GM12875 (cell line): ENCODE results near the gene A1BG.
A peak's percentile ranks its signal among the peaks of the same experiment; 100 is the strongest.
"Not testable (repeated sequence)": the region's sequence is repeated elsewhere in the genome, so short reads cannot be mapped to it uniquely, and the experiment has no call there.

Source experiments
- H3K4me3 ChIP-seq: one replicate; pipeline ENCODE4 v1.5.1; 2011; ENCODE audit warnings: low read depth, low read length, control low read depth
- TF ChIP-seq, protein P1 (sequence below): IDR thresholded peaks from 2 replicates; pipeline ENCODE4 v1.5.1; 2011; ENCODE audit warnings: low read depth, mild to moderate bottlenecking, control low read depth, inconsistent platforms, low read length, moderate library complexity, borderline replicate concordance; ENCODE audit not compliant: insufficient read depth

Gene A1BG

DNA sequence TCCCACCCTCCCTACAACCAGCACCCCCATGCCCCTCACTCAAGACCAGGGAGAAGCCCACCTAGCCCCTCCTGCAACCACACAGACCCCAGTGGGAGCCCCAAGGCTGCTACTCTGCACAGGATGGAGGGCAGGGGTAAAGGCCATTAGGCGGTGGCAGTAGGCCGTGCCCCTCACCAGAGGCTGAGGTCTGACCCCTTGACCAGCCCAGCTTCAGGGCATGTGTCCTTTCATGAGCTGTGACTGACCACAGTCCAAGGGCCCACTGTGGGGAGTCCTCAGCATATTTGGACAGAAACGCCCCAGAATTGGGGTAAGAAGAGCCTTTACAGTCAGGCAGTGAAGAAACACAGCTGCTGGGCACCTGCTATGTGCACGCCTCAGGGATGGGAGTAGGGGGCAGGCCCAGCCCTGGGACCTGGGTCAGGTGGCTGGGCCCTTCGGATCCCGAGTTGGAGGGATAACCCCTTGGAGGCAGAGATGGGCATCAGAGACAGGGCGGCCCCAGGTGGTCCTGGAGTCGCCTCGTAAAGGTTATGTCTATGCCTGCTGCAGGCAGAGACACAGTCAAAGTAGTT, 32.1 kb upstream of the A1BG start:
- TF ChIP-seq, protein P1, sequence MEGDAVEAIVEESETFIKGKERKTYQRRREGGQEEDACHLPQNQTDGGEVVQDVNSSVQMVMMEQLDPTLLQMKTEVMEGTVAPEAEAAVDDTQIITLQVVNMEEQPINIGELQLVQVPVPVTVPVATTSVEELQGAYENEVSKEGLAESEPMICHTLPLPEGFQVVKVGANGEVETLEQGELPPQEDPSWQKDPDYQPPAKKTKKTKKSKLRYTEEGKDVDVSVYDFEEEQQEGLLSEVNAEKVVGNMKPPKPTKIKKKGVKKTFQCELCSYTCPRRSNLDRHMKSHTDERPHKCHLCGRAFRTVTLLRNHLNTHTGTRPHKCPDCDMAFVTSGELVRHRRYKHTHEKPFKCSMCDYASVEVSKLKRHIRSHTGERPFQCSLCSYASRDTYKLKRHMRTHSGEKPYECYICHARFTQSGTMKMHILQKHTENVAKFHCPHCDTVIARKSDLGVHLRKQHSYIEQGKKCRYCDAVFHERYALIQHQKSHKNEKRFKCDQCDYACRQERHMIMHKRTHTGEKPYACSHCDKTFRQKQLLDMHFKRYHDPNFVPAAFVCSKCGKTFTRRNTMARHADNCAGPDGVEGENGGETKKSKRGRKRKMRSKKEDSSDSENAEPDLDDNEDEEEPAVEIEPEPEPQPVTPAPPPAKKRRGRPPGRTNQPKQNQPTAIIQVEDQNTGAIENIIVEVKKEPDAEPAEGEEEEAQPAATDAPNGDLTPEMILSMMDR = no peak
- peak overlapping the region; percentile 65 for H3K4me3 ChIP-seq

DNA sequence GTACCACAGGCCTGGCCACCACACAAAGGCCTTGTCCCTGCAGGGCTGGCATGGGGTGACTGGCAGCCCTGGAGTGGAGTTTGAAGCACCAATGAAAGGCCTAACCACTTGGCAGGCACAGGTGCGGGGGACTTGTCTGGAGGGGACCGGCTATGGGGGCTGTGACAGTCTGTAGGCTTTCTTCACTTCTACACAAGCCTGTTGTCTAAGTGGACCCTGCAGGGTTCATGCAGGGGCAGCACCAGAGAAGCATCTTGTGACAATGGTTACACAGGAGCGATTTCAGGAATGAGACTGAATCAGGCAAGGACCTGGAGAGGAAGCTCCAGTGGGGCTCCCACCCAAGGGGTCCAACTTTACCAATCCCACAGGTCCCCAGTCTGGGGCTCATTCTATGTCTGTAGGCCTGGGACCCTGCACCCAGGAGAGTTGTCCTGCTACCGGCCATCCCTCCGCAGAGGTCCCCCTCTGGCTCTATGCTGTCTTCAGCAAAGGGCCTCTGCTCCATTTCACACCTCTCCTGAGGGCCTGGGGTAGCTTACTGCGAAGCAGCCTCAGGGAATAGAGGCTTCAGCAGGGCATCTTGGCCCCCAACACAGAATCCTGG, 29.8 kb upstream of the A1BG start:
- TF ChIP-seq, protein P1 = no peak
- no peak overlapping the region for H3K4me3 ChIP-seq

DNA sequence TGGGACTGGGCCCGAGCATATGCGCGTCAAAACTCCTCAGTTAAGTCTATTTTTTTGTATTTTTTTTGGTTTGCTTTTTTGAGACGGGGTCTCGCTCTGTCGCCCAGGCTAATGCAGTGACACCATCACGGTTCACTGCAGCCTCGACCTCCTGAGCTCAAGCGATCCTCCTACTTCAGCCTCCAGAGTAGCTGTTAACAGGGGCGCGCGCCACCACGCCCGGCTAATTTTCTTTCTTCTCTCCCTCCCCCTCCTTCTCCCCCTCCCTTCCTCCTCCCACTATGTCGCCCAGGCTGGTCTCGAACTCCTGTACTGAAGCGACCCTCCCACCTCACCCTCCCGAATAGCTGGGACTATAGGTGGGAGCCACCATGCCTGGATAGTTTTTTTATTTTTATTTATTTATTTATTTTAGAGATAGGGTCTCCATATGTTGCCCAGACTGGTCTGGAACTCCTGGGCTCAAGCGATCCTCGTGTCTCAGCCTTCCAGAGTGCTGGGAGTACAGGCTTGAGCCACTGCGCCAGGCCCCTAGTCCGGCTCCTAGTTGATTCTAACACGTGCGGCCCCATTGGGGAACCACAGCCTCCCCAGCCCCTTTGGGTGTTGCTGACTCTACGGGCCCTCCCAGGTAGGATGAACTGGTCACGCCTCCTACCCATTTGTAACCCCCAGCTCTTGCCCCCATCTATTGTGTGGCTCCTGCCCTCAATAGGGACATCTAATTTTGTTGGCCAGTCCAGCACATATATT, 28.3 kb upstream of the A1BG start:
- TF ChIP-seq, protein P1 = no peak
- H3K4me3 ChIP-seq = peak overlapping the region; percentile 55

DNA sequence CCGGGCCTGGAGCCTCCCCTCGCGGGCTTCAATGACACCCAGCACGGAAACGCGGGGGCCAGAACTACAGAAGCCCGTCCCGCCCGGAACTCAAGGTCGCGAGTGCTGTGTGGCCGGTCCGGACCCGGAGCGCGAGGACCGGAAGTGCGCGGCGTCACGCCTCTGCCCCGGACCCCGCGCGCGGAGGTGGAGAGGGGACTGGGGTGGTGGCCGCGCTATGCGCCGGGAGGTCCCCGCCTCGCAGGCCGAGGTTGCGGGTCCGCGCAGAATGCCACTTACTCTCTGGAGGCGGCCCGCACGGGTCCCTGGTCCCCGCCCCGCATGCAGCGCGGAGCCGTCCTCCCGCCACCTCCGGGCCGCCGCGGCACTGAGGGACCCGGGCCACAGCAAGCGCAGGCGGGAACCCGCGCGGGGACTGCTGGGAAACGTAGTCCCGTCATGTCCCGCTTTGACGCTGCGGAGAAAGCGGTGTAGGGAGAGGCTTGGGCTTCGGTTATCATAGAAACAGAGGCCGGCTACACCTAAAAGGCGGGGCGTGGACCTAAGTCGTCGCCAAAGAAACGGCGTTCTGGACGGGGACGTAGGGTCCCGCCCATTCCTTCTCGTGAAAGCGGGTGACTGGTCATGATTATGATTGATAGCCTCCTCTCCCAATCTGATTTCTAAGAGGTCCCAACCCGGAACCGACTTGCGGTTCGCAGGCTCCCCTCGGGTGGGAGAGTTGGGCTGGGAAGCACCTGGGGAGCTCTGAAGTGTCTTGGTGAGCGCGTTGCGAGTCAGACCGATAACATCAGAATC, 27.6 kb upstream of the A1BG start, which contains the start of gene ZNF837:
Gene ZNF837, minus strand, starts transcription at position 369 of the 798 bp plus-strand sequence. CDS start 11,698 bp downstream, outside the sequence.
- TF ChIP-seq, protein P1 = no peak
- peak within 1 kb of the TSS; percentile 78 for H3K4me3 ChIP-seq

DNA sequence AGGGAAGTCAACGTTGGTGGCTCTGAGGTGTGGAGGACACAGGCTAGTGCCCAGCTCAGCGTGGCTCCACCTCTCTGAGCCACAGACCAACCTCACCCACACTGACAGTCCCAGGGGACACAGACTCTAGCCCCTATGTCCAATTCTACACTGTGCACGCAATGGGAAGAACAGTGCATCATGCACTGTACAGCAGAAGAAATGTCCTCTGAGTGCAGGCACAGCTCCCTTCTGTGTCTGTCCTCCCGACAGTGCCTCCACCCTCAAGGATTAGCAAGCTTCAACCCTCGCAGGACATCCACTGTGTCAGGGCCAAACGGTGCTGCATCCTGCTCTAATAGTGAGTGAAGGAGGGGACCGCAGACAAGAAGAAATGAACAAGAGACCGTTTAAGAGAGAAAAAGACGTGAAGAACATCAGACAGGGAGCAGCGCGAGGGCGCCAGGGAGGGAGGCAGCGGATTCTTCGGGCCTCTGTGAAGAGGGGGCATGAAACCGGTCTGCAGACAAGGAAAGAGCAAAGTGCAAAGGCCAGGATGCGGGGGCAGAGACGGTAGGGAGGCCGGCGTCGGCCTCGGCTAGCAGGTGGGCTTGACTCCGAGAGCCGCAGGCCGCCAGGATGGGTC, 26.9 kb upstream of the A1BG start:
- TF ChIP-seq, protein P1 = no peak
- H3K4me3 ChIP-seq = peak overlapping the region; percentile 78

DNA sequence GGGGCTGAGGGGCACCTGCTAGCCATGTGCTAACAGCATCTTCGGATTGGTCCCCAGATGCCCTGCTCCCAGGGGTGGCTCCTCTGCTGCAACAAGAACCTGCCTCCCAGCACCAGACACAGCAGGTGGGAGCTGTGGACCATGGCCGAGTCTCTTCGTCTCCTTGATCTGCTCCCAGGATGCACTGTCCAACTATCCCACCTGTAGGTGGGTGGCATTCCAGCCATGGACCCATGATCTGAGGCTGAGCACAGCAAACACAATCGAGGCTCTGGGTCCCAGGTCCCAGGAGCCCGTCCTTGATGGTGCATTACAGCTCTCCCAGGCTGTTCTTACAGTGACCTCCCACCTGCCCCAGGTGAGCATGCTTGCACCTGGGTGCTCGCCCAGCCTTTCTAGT, 26.0 kb upstream of the A1BG start:
- H3K4me3 ChIP-seq = no peak overlapping the region
- TF ChIP-seq, protein P1 = no peak

DNA sequence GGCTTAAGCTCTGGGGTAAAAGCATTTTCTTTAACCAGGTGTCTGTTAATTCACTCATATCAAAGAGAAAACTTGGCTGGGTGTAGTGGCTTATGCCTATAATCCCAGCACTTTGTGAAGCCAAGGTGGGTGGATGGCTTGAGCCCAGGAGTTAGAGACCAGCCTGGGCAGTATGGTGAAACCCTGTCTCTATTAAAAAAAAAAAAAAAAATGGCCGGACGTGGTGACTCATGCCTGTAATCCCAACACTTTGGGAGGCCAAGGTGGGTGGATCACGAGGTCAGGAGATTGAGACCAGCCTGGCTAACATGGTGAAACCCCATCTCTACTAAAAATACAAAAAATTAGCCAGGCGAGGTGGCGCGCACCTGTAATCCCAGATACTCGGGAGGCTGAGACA, 23.4 kb upstream of the A1BG start:
- H3K4me3 ChIP-seq = not testable (repeated sequence)
